MCF 10A (cell line): ENCODE measurements around the gene PLEKHA4. TPM values are rescaled to one million over a fixed set of nuclear protein-coding genes. Genes with fewer than 3 reads are reported as not detected.

ENCODE experiments used
- BruUV-seq: library from RNA; stranded (reverse); fragments of 400-500 nt; replicated peaks from 2 replicates; lab custom pipeline; 2021; lab: Mats Ljungman, UMichigan
- CTCF ChIA-PET: fragments of 300-600 bp; sonication (Branson Sonifier 250); formaldehyde crosslinking; extraction: SDS; loops from one replicate; lab custom pipeline; 2021; ENCODE audit warnings: antibody characterized with exemption, inconsistent platforms; lab: Yijun Ruan, JAX
- POLR2A ChIA-PET: fragments of 300-600, 350-650 bp; sonication (Branson Sonifier 250); formaldehyde crosslinking; extraction: SDS; loops from one replicate; lab custom pipeline; 2020; ENCODE audit warnings: antibody characterized with exemption, inconsistent platforms; lab: Yijun Ruan, JAX
- DNase-seq: peaks from one replicate; pipeline ENCODE4 v3.0.0-alpha.2; 2018; ENCODE audit not compliant: unreplicated experiment
- H3K27ac Mint-ChIP-seq: one replicate; pipeline ENCODE4 v1.8.0; 2022; ENCODE audit warnings: mild to moderate bottlenecking, low read depth, mixed read lengths; ENCODE audit not compliant: unreplicated experiment
- H3K27me3 Mint-ChIP-seq: one replicate; pipeline ENCODE4 v1.8.0; 2022; ENCODE audit warnings: mixed read lengths; ENCODE audit not compliant: insufficient read depth, unreplicated experiment
- H3K36me3 Mint-ChIP-seq: one replicate; pipeline ENCODE4 v1.8.0; 2022; ENCODE audit warnings: mild to moderate bottlenecking, moderate library complexity, mixed read lengths; ENCODE audit not compliant: insufficient read depth, unreplicated experiment
- H3K4me1 Mint-ChIP-seq: one replicate; pipeline ENCODE4 v1.8.0; 2022; ENCODE audit warnings: mixed read lengths; ENCODE audit not compliant: insufficient read depth, unreplicated experiment
- H3K4me3 Mint-ChIP-seq: one replicate; pipeline ENCODE4 v1.8.0; 2022; ENCODE audit warnings: mild to moderate bottlenecking, moderate library complexity, mixed read lengths; ENCODE audit not compliant: unreplicated experiment
- H3K9me3 Mint-ChIP-seq: one replicate; pipeline ENCODE4 v1.8.0; 2022; ENCODE audit warnings: mixed read lengths; ENCODE audit not compliant: unreplicated experiment
- CTCF ChIP-seq: fragments of 200-600 bp; IDR thresholded peaks from one replicate; pipeline ENCODE4 v1.8.0; 2022; ENCODE audit warnings: antibody characterized with exemption, mild to moderate bottlenecking; ENCODE audit not compliant: unreplicated experiment
- intact Hi-C: fragments of 100-400 bp; cut with micrococcal nuclease; formaldehyde crosslinking; loops from 2 replicates; pipeline ENCODE4 v1.14.1; 2022
- total RNA-seq: library from RNA; stranded (reverse); gene quantifications from 2 replicates; pipeline ENCODE4 v1.2.3, GENCODE V29; 2022

PLEKHA4 gene
- total RNA-seq, 1 experiment from 2014 or later = 11.9 TPM

- ChIA-PET POLR2A (interaction anchor here (0.6 kb wide), 1 partner anchor 18 kb away, joined by 4 read pairs; no protein-coding TSS in a partner anchor), CTCF (interaction anchor here (0.9 to 1.9 kb wide), 4 partner anchors 10 to 22 kb away, joined by 3 to 7 read pairs (median 5); no protein-coding TSS in a partner anchor)
- TF ChIP-seq CTCF = no peak
- no peak overlapping the region for H3K27ac Mint-ChIP-seq
- intact Hi-C loops = no loop called here
- DNase-seq = no peak
- no TSS peak for BruUV-seq
- no peaks in the 10 kb centered on the region for H3K36me3 Mint-ChIP-seq
- H3K4me1 Mint-ChIP-seq = peaks cover 25% of the 10 kb centered on the region
- no peaks in the 10 kb centered on the region for H3K27me3 Mint-ChIP-seq
- no peak overlapping the region for H3K4me3 Mint-ChIP-seq
- no peaks in the 10 kb centered on the region for H3K9me3 Mint-ChIP-seq
Observed at GRCh38 chr19:48815870-48816501, 52.4 kb downstream of the PLEKHA4 start.

GRCh38 chr19:48814895-48815294 lies 53.5 kb downstream of the PLEKHA4 start:
- H3K36me3 Mint-ChIP-seq = peaks cover 6% of the 10 kb centered on the region
- DNase-seq = no peak
- H3K4me1 Mint-ChIP-seq = peaks cover 27% of the 10 kb centered on the region
- H3K27me3 Mint-ChIP-seq = no peaks in the 10 kb centered on the region
- CTCF ChIA-PET = interaction anchor here (0.7 to 1.9 kb wide), 2 partner anchors 16 to 76 kb away, joined by 4 to 7 read pairs; no protein-coding TSS in a partner anchor
- BruUV-seq = no TSS peak
- POLR2A ChIA-PET = interaction anchor here (0.6 to 1.0 kb wide), 2 partner anchors 114 to 624 kb away, joined by 3 read pairs; no protein-coding TSS in a partner anchor
- no peak overlapping the region for H3K27ac Mint-ChIP-seq
- no peaks in the 10 kb centered on the region for H3K9me3 Mint-ChIP-seq
- TF ChIP-seq CTCF = no peak
- no peak overlapping the region for H3K4me3 Mint-ChIP-seq
- intact Hi-C loops = no loop called here

GRCh38 chr19:48813123-48813913 lies 55.1 kb downstream of the PLEKHA4 start:
- no peaks in the 10 kb centered on the region for H3K9me3 Mint-ChIP-seq
- peaks cover 30% of the 10 kb centered on the region for H3K4me1 Mint-ChIP-seq
- no peaks in the 10 kb centered on the region for H3K27me3 Mint-ChIP-seq
- no peak for DNase-seq
- no peak overlapping the region for H3K27ac Mint-ChIP-seq
- H3K4me3 Mint-ChIP-seq = peak overlapping the region; percentile 75
- peaks cover 10% of the 10 kb centered on the region for H3K36me3 Mint-ChIP-seq
- BruUV-seq = no TSS peak
- ChIA-PET CTCF (interaction anchor here (0.8 to 1.0 kb wide), 2 partner anchors 19 to 29 kb away, joined by 3 to 5 read pairs; no protein-coding TSS in a partner anchor), POLR2A (interaction anchor here (1.7 kb wide), 1 partner anchor 59 kb away, joined by 4 read pairs; the partner anchor contains the start of gene PPP1R15A)
- no peak for TF ChIP-seq CTCF
- intact Hi-C loops = no loop called here
